ENCODE measurements around the gene SMC5. TPM values are rescaled to one million over a fixed set of nuclear protein-coding genes. Genes with fewer than 3 reads are reported as not detected.
A peak's percentile ranks its signal among the peaks of the same experiment; 100 is the strongest.
"Not testable (repeated sequence)": the region's sequence is repeated elsewhere in the genome, so short reads cannot be mapped to it uniquely, and the experiment has no call there.

The SMC5 gene
- total RNA-seq, 1 donor from 2014 or later: 56.2 TPM

- no peak overlapping the region for H3K4me3 Mint-ChIP-seq
- no peak for DNase-seq (ENCODE audit: low spot score in 2 of 2, unreplicated experiment in 2 of 2)
- no peak for TF ChIP-seq CTCF (IDR thresholded peaks at IDR 0.05; ENCODE audit: unreplicated experiment)
These were observed 30.7 kb upstream of the SMC5 start for GRCh38 chr9:70228118-70228517.

GRCh38 chr9:70228611-70229010 lies 30.2 kb upstream of the SMC5 start:
- no peak for TF ChIP-seq CTCF (IDR thresholded peaks at IDR 0.05; ENCODE audit: unreplicated experiment)
- no peak for DNase-seq (ENCODE audit: low spot score in 2 of 2, unreplicated experiment in 2 of 2)
- Mint-ChIP-seq H3K9me3 (peaks cover 18% of the 10 kb centered on the region), H3K36me3 (peaks cover 19% of the 10 kb centered on the region), H3K27ac (peak overlapping the region; percentile 38), H3K4me1 (peaks cover 25% of the 10 kb centered on the region), H3K27me3 (ENCODE audit: low read depth) (no peaks in the 10 kb centered on the region), H3K4me3 (no peak overlapping the region)

More at GRCh38 chr9:70228118-70228517, 30.7 kb upstream of the SMC5 start:
- Mint-ChIP-seq H3K27me3 (ENCODE audit: low read depth) (no peaks in the 10 kb centered on the region), H3K36me3 (peaks cover 14% of the 10 kb centered on the region), H3K9me3 (peaks cover 17% of the 10 kb centered on the region), H3K4me1 (peaks cover 23% of the 10 kb centered on the region), H3K27ac (no peak overlapping the region)

GRCh38 chr9:70229026-70229425 lies 29.8 kb upstream of the SMC5 start:
- peak overlapping the region; percentile 37 for H3K27ac Mint-ChIP-seq
- no peak for TF ChIP-seq CTCF (IDR thresholded peaks at IDR 0.05; ENCODE audit: unreplicated experiment)
- H3K4me1 Mint-ChIP-seq: peaks cover 26% of the 10 kb centered on the region
- peaks cover 17% of the 10 kb centered on the region for H3K9me3 Mint-ChIP-seq
- H3K27me3 Mint-ChIP-seq (ENCODE audit: low read depth): no peaks in the 10 kb centered on the region
- no peak for DNase-seq (ENCODE audit: low spot score in 2 of 2, unreplicated experiment in 2 of 2)
- H3K36me3 Mint-ChIP-seq: peaks cover 23% of the 10 kb centered on the region
- no peak overlapping the region for H3K4me3 Mint-ChIP-seq

GRCh38 chr9:70229579-70229978 lies 29.2 kb upstream of the SMC5 start:
- Mint-ChIP-seq H3K27me3 (ENCODE audit: low read depth) (no peaks in the 10 kb centered on the region), H3K9me3 (peaks cover 16% of the 10 kb centered on the region), H3K4me1 (peaks cover 26% of the 10 kb centered on the region), H3K4me3 (no peak overlapping the region), H3K27ac (peak overlapping the region; percentile 33), H3K36me3 (peaks cover 21% of the 10 kb centered on the region)
- DNase-seq (ENCODE audit: low spot score in 2 of 2, unreplicated experiment in 2 of 2): no peak
- no peak for TF ChIP-seq CTCF (IDR thresholded peaks at IDR 0.05; ENCODE audit: unreplicated experiment)

GRCh38 chr9:70232476-70232875 lies 26.3 kb upstream of the SMC5 start:
- TF ChIP-seq CTCF (IDR thresholded peaks at IDR 0.05; ENCODE audit: unreplicated experiment): no peak
- Mint-ChIP-seq H3K9me3 (peaks cover 31% of the 10 kb centered on the region), H3K4me3 (no peak overlapping the region), H3K36me3 (peaks cover 31% of the 10 kb centered on the region), H3K4me1 (peaks cover 26% of the 10 kb centered on the region), H3K27ac (no peak overlapping the region), H3K27me3 (ENCODE audit: low read depth) (no peaks in the 10 kb centered on the region)
- no peak for DNase-seq (ENCODE audit: low spot score in 2 of 2, unreplicated experiment in 2 of 2)

- H3K36me3 Mint-ChIP-seq: peaks cover 41% of the 10 kb centered on the region
- DNase-seq (ENCODE audit: low spot score in 2 of 2, unreplicated experiment in 2 of 2); H3K27me3 Mint-ChIP-seq (ENCODE audit: low read depth); H3K4me3 Mint-ChIP-seq; H3K27ac Mint-ChIP-seq: not testable (repeated sequence)
- H3K9me3 Mint-ChIP-seq: peaks cover 31% of the 10 kb centered on the region
- peaks cover 14% of the 10 kb centered on the region for H3K4me1 Mint-ChIP-seq
These were observed 24.6 kb upstream of the SMC5 start for GRCh38 chr9:70234208-70234607.

- H3K27ac Mint-ChIP-seq; H3K27me3 Mint-ChIP-seq (ENCODE audit: low read depth); H3K4me1 Mint-ChIP-seq; H3K4me3 Mint-ChIP-seq; DNase-seq (ENCODE audit: low spot score in 2 of 2, unreplicated experiment in 2 of 2): not testable (repeated sequence)
- peaks cover 22% of the 10 kb centered on the region for H3K9me3 Mint-ChIP-seq
- H3K36me3 Mint-ChIP-seq: peaks cover 26% of the 10 kb centered on the region
These were observed 12.8 kb upstream of the SMC5 start for GRCh38 chr9:70245952-70246351.
